AG09319 (cell line): ENCODE measurements around the gene BBS7.

Experiments
- DNase-seq: peaks from one replicate; pipeline ENCODE4 v3.0.0-alpha.2; 2010; ENCODE audit warnings: low read depth; ENCODE audit errors: extremely low read depth
- CTCF ChIP-seq: IDR thresholded peaks from 2 replicates; pipeline ENCODE4 v1.5.1; 2011; ENCODE audit warnings: low read depth, mild to moderate bottlenecking, inconsistent platforms, low read length, moderate library complexity

Gene BBS7

GRCh38 chr4:121885115-121885514 is 14.8 kb upstream of the BBS7 start:
- no peak for TF ChIP-seq CTCF
- DNase-seq: no peak

GRCh38 chr4:121881158-121881557 is 10.9 kb upstream of the BBS7 start:
- no peak for DNase-seq
- no peak for TF ChIP-seq CTCF

- DNase-seq: no peak
Measured at GRCh38 chr4:121879135-121879534, 8.9 kb upstream of the BBS7 start.

GRCh38 chr4:121877041-121877773 is 6.9 kb upstream of the BBS7 start:
- no peak for TF ChIP-seq CTCF
- no peak for DNase-seq

More at GRCh38 chr4:121879135-121879534, 8.9 kb upstream of the BBS7 start:
- no peak for TF ChIP-seq CTCF

- no peak for TF ChIP-seq CTCF
- DNase-seq: no peak
Measured at GRCh38 chr4:121876070-121876469, 5.8 kb upstream of the BBS7 start.

GRCh38 chr4:121875652-121876051 is 5.4 kb upstream of the BBS7 start:
- DNase-seq: no peak
- no peak for TF ChIP-seq CTCF

- TF ChIP-seq CTCF: no peak
- no peak for DNase-seq
Measured at GRCh38 chr4:121873604-121874003, 3.3 kb upstream of the BBS7 start.
